AG04450 (cell line): ENCODE results near the gene DPH2. TPM values are rescaled to one million over a fixed set of nuclear protein-coding genes. Genes with fewer than 3 reads are reported as not detected.
A peak's percentile ranks its signal among the peaks of the same experiment; 100 is the strongest.

ENCODE experiments used
- CTCF ChIA-PET: fragments of 300-600, 350-600 bp; formaldehyde crosslinking; extraction: SDS; loops from one replicate; lab custom pipeline; 2022; ENCODE audit warnings: antibody characterized with exemption, inconsistent platforms; lab: Charles Lee
- POLR2A ChIA-PET: fragments of 350-600 bp; formaldehyde crosslinking; extraction: SDS; loops from one replicate; lab custom pipeline; 2021; ENCODE audit warnings: antibody characterized with exemption, inconsistent platforms; lab: Yijun Ruan, JAX
- DNase-seq: peaks from one replicate; pipeline ENCODE4 v3.0.0-alpha.2; 2011; ENCODE audit warnings: low read depth, low spot score
- H3K27ac ChIP-seq: one replicate; pipeline ENCODE4 v1.5.1; 2012; ENCODE audit warnings: low read depth, low read length, control low read depth
- H3K27me3 ChIP-seq: one replicate; pipeline ENCODE4 v1.6.0; 2012; ENCODE audit warnings: low read length; ENCODE audit not compliant: control insufficient read depth, insufficient read depth
- H3K4me3 ChIP-seq: 2 replicates; pipeline ENCODE4 v1.5.1; 2011; ENCODE audit warnings: mild to moderate bottlenecking, low read depth, low read length, control low read depth
- H3K9me3 ChIP-seq: 2 replicates; pipeline ENCODE4 v1.5.1; 2012; ENCODE audit warnings: low read length; ENCODE audit not compliant: control insufficient read depth, insufficient read depth
- polyA plus RNA-seq: library from polyadenylated mRNA; depleted of rRNA; stranded (reverse); fragments of >200 nt; gene quantifications from 2 replicates; pipeline ENCODE4 v1.2.3, GENCODE V29; 2011
- TF ChIP-seq, protein P1 (sequence below): IDR thresholded peaks from 2 replicates; pipeline ENCODE4 v1.5.1; 2011; ENCODE audit warnings: low read depth, low read length, control low read depth, inconsistent platforms

Gene DPH2
- polyA plus RNA-seq, 1 experiment: 17.9 TPM

DNA sequence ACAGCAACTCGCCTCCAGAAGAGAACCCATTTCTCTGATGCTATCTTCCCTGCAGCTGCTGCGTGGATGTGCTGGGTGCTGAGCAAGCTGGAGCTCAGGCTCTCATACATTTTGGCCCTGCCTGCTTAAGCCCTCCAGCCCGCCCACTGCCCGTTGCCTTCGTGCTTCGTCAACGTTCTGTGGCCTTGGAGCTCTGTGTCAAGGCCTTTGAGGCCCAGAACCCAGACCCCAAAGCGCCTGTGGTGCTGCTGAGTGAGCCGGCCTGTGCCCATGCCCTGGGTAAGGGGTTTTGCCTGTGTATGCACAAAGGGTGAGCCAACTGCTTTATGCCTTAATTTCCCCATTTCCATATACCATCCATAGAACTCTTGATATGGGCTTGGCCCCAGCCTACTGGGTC lies 1.1 kb downstream of the DPH2 start:
- ChIA-PET CTCF (interaction anchor here (1.2 to 2.2 kb wide), 3 partner anchors 25 to 207 kb away, joined by 3 to 12 read pairs (median 6); no protein-coding TSS in a partner anchor), POLR2A (no interaction called here)
- H3K4me3 ChIP-seq: peak overlapping the region; percentile 94
- no peak overlapping the region for H3K27ac ChIP-seq
- TF ChIP-seq, protein P1, sequence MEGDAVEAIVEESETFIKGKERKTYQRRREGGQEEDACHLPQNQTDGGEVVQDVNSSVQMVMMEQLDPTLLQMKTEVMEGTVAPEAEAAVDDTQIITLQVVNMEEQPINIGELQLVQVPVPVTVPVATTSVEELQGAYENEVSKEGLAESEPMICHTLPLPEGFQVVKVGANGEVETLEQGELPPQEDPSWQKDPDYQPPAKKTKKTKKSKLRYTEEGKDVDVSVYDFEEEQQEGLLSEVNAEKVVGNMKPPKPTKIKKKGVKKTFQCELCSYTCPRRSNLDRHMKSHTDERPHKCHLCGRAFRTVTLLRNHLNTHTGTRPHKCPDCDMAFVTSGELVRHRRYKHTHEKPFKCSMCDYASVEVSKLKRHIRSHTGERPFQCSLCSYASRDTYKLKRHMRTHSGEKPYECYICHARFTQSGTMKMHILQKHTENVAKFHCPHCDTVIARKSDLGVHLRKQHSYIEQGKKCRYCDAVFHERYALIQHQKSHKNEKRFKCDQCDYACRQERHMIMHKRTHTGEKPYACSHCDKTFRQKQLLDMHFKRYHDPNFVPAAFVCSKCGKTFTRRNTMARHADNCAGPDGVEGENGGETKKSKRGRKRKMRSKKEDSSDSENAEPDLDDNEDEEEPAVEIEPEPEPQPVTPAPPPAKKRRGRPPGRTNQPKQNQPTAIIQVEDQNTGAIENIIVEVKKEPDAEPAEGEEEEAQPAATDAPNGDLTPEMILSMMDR: no peak
- no peaks in the 10 kb centered on the region for H3K27me3 ChIP-seq
- no peak for DNase-seq
- no peaks in the 10 kb centered on the region; the same call in none of the 2 replicates for H3K9me3 ChIP-seq

- TF ChIP-seq, protein P1: no peak
- Histone ChIP-seq H3K27ac (no peak overlapping the region), H3K4me3 (no peak overlapping the region), H3K27me3 (no peaks in the 10 kb centered on the region), H3K9me3 (no peaks in the 10 kb centered on the region; the same call in none of the 2 replicates)
- DNase-seq: no peak
- POLR2A ChIA-PET: no interaction called here
- CTCF ChIA-PET: interaction anchor here (2.0 to 2.2 kb wide), 2 partner anchors 37 to 208 kb away, joined by 6 to 12 read pairs; no protein-coding TSS in a partner anchor
These were observed 1.6 kb downstream of the DPH2 start for GRCh38 chr1:43971336-43971980.

DNA sequence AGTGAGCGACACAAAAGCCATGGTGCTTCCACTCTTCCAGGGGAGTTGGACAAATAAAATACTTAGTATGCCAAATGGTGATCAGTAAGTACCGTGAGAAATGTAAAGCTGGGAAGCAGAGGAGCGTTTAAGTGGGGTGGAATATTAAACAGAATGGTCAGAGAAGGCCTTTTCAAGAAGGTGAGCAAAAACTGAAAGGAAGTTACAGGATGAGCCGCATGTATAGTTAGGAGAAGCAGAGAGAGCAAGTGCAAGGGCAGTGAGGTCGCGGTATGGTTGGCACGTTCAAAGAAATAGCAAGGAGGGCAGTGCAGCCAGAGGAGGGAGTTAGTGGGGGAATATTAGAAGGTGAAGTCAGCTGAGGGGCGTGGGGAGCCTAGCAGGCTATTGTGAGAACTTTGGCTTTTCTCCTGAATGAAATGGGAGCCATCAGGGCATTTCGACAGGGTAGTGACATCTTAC lies 4.2 kb downstream of the DPH2 start:
- Histone ChIP-seq H3K27me3 (no peaks in the 10 kb centered on the region), H3K4me3 (peak overlapping the region; percentile 86), H3K9me3 (no peaks in the 10 kb centered on the region; the same call in none of the 2 replicates), H3K27ac (peak overlapping the region; percentile 52)
- no peak for DNase-seq
- TF ChIP-seq, protein P1: no peak
- CTCF ChIA-PET: interaction anchor here (0.8 to 1.0 kb wide), 2 partner anchors 28 to 32 kb away, joined by 3 to 5 read pairs; no protein-coding TSS in a partner anchor
- POLR2A ChIA-PET: interaction anchor here (1.4 kb wide), 1 partner anchor 18 kb away, joined by 3 read pairs; the partner anchor contains the start of gene CCDC24

- peak; percentile 78 for DNase-seq
- no peaks in the 10 kb centered on the region for H3K27me3 ChIP-seq
- peak within 1 kb of the TSS; percentile 86 for H3K4me3 ChIP-seq
- ChIA-PET POLR2A (interaction anchor here (0.7 to 2.1 kb wide), 8 partner anchors 12 to 1547 kb away, joined by 3 to 5 read pairs (median 3); partner anchors contain the start of genes CCDC24, IPO13, KDM4A and PRDX1), CTCF (interaction anchor here (0.6 to 1.7 kb wide), 5 partner anchors 29 to 1696 kb away, joined by 3 to 6 read pairs (median 5); no protein-coding TSS in a partner anchor)
- TF ChIP-seq, protein P1: no peak
- no peaks in the 10 kb centered on the region; the same call in none of the 2 replicates for H3K9me3 ChIP-seq
- H3K27ac ChIP-seq: peak within 1 kb of the TSS; percentile 52
These were observed 4.8 kb downstream of the DPH2 start, which contains the start of gene ATP6V0B for GRCh38 chr1:43974443-43975248. Gene ATP6V0B (plus strand): TSS chr1:43974960. CDS start chr1:43975041, 81 bp downstream.
